ENCODE data around the gene TP53RK.

The TP53RK gene

GRCh38 chr20:46657137-46657536 is 32.1 kb downstream of the TP53RK start:
- DNase-seq: no peak

- DNase-seq: no peak
Observed at GRCh38 chr20:46652699-46653098, 36.5 kb downstream of the TP53RK start.

GRCh38 chr20:46651091-46651962 is 37.9 kb downstream of the TP53RK start, which contains the start of gene SLC13A3:
Gene SLC13A3, minus strand, starts transcription at chr20:46651459. Its CDS starts 38 bp downstream, at chr20:46651421.
- DNase-seq: no peak

GRCh38 chr20:46650575-46651090 is 38.6 kb downstream of the TP53RK start:
- no peak for DNase-seq

- no peak for DNase-seq
Observed at GRCh38 chr20:46649965-46650542, 39.2 kb downstream of the TP53RK start.

- DNase-seq: no peak
Observed at GRCh38 chr20:46649650-46649949, 39.6 kb downstream of the TP53RK start.

- peak; percentile 54 for DNase-seq
Observed at GRCh38 chr20:46648903-46649649, 40.2 kb downstream of the TP53RK start.

- no peak for DNase-seq
Observed at GRCh38 chr20:46647469-46647868, 41.8 kb downstream of the TP53RK start.

- no peak for DNase-seq
Observed at GRCh38 chr20:46646659-46647380, 42.4 kb downstream of the TP53RK start.

- DNase-seq: no peak
Observed at GRCh38 chr20:46646122-46646521, 43.1 kb downstream of the TP53RK start.

GRCh38 chr20:46644733-46645132 is 44.5 kb downstream of the TP53RK start:
- no peak for DNase-seq

GRCh38 chr20:46644160-46644559 is 45.1 kb downstream of the TP53RK start:
- DNase-seq: no peak

- no peak for DNase-seq
Observed at GRCh38 chr20:46642969-46643343, 46.3 kb downstream of the TP53RK start.

GRCh38 chr20:46642265-46642968 is 46.8 kb downstream of the TP53RK start:
- DNase-seq: no peak

- no peak for DNase-seq
Observed at GRCh38 chr20:46641424-46641823, 47.8 kb downstream of the TP53RK start.

- no peak for DNase-seq
Observed at GRCh38 chr20:46640536-46641311, 48.5 kb downstream of the TP53RK start.

- no peak for DNase-seq
Observed at GRCh38 chr20:46640044-46640443, 49.2 kb downstream of the TP53RK start.

- DNase-seq: no peak
Observed at GRCh38 chr20:46639587-46639986, 49.7 kb downstream of the TP53RK start.

GRCh38 chr20:46638898-46639274 is 50.4 kb downstream of the TP53RK start:
- DNase-seq: no peak

- DNase-seq: no peak
Observed at GRCh38 chr20:46638134-46638897, 50.9 kb downstream of the TP53RK start.
